Activated CD4-positive, CD25-positive, alpha-beta regulatory T cell treated with anti-CD3 and anti-CD28 coated beads, Interleukin-2, amount 50 U/mL, for 16 hours (primary cell): ENCODE measurements around the gene HDAC4.
A peak's percentile ranks its signal among the peaks of the same experiment; 100 is the strongest.

Experiments
- DNase-seq: peaks from one replicate; pipeline ENCODE4 v3.0.0-alpha.2; 2020; ENCODE audit warnings: low read depth, low spot score

The HDAC4 gene

GRCh38 chr2:239328351-239329191, 72.2 kb downstream of the HDAC4 start:
- no peak for DNase-seq

GRCh38 chr2:239327536-239328350, 73.1 kb downstream of the HDAC4 start:
- DNase-seq = no peak

- DNase-seq = peak; percentile 50
Observed at GRCh38 chr2:239326831-239327535, 73.8 kb downstream of the HDAC4 start.

GRCh38 chr2:239324456-239324855, 76.4 kb downstream of the HDAC4 start:
- DNase-seq = no peak

- DNase-seq = no peak
Observed at GRCh38 chr2:239323447-239323846, 77.4 kb downstream of the HDAC4 start.

- DNase-seq = no peak
Observed at GRCh38 chr2:239322416-239323086, 78.3 kb downstream of the HDAC4 start.

GRCh38 chr2:239321596-239322415, 79.0 kb downstream of the HDAC4 start:
- DNase-seq = peak; percentile 31

- DNase-seq = no peak
Observed at GRCh38 chr2:239318790-239319661, 81.8 kb downstream of the HDAC4 start.

GRCh38 chr2:239318151-239318611, 82.6 kb downstream of the HDAC4 start:
- no peak for DNase-seq

GRCh38 chr2:239316562-239317465, 84.0 kb downstream of the HDAC4 start:
- no peak for DNase-seq

GRCh38 chr2:239315308-239315707, 85.5 kb downstream of the HDAC4 start:
- DNase-seq = no peak

GRCh38 chr2:239313776-239314175, 87.0 kb downstream of the HDAC4 start:
- no peak for DNase-seq

GRCh38 chr2:239312741-239313667, 87.8 kb downstream of the HDAC4 start:
- DNase-seq = no peak

- no peak for DNase-seq
Observed at GRCh38 chr2:239312081-239312511, 88.7 kb downstream of the HDAC4 start.

GRCh38 chr2:239311132-239312040, 89.4 kb downstream of the HDAC4 start:
- DNase-seq = no peak

GRCh38 chr2:239310401-239311061, 90.3 kb downstream of the HDAC4 start:
- DNase-seq = no peak
